Upper lobe of left lung (tissue), 6 donors: ENCODE measurements around the gene TEX22. TPM values are rescaled to one million over a fixed set of nuclear protein-coding genes. Genes with fewer than 3 reads are reported as not detected.

Experiments
- ATAC-seq, 2 donors: fragments of 200-7000 bp; cut with Tn5 transposase; one replicate each; pipeline ENCODE4 v1.9.1; 2022; ENCODE audit warnings: mild to moderate bottlenecking in 2 of 2, moderate library complexity in 2 of 2; ENCODE audit not compliant: low FRiP score in 2 of 2
- DNase-seq, 2 donors: peaks; one replicate each; pipeline ENCODE4 v3.0.0-alpha.2; 2019 to 2020
- H3K27ac ChIP-seq, 4 donors: fragments of 200-600 bp; sonication (generic); one replicate each; pipeline ENCODE4 v1.5.1; 2016 to 2019
- H3K27me3 ChIP-seq, 4 donors: fragments of 200-600 bp; sonication (generic); one replicate each; pipeline ENCODE4 v1.5.1; 2017 to 2019
- H3K36me3 ChIP-seq, 4 donors: fragments of 200-600 bp; sonication (generic); one replicate each; pipeline ENCODE4 v1.5.1; 2016 to 2019
- H3K4me1 ChIP-seq, 4 donors: fragments of 200-600 bp; sonication (generic); one replicate each; pipeline ENCODE4 v1.5.1; 2018 to 2019
- H3K4me3 ChIP-seq, 4 donors: fragments of 200-600 bp; sonication (generic); one replicate each; pipeline ENCODE4 v1.5.1; 2017 to 2019; ENCODE audit warnings: mild to moderate bottlenecking in 2 of 4, moderate library complexity in 1 of 4
- H3K9me3 ChIP-seq, 4 donors: fragments of 200-600 bp; sonication (generic); one replicate each; pipeline ENCODE4 v1.5.1; 2018 to 2019
- EP300 ChIP-seq, 4 donors: sonication (generic); formaldehyde crosslinking; IDR thresholded peaks; one replicate each; pipeline ENCODE4 v1.5.1; 2017; ENCODE audit warnings: antibody characterized with exemption in 4 of 4, control low read depth in 2 of 4
- POLR2A ChIP-seq, 4 donors: fragments of 450-650 bp; IDR thresholded peaks; one replicate each; pipeline ENCODE4 v1.5.1; 2016 to 2017; ENCODE audit warnings: antibody characterized with exemption in 4 of 4, mild to moderate bottlenecking in 2 of 4
- POLR2AphosphoS5 ChIP-seq, 2 donors: sonication (generic); formaldehyde crosslinking; IDR thresholded peaks; one replicate each; pipeline ENCODE4 v1.5.1; 2017; ENCODE audit warnings: antibody characterized with exemption in 2 of 2
- WGBS, 2 donors: methylation state at CpG; one replicate each; pipeline ENCODE4 v1.1.5; 2017 to 2018; 5-methylcytosine and 5-hydroxymethylcytosine counted together
- total RNA-seq, 6 donors: library from RNA; depleted of rRNA in 4 of 6; stranded (reverse); fragments of >200 nt in 4 of 6; gene quantifications; one replicate each; pipeline versions ENCODE4 v1.1.0 to v1.2.1, GENCODE V29; 2016 to 2021
- TF ChIP-seq, protein P1 (sequence below), 6 experiments: fragments of 450-650 bp in 4 of 6; fragments of 200-600 bp in 2 of 6; sonication (generic) in 2 of 6; IDR thresholded peaks; one replicate each; pipeline ENCODE4 v1.5.1; 2016 to 2019; ENCODE audit warnings: antibody characterized with exemption in 6 of 6
- donor health status: DM: no; HTN: no; CAD: no; lungs with moderate emphysema.
- donor health status: DM: no; HTN: yes; CAD: no; lungs with severe emphysema.

TEX22 gene
- total RNA-seq, 6 donors from 2014 or later: 1.2 to 2.1 (median 1.9) TPM; not detected in 3

DNA sequence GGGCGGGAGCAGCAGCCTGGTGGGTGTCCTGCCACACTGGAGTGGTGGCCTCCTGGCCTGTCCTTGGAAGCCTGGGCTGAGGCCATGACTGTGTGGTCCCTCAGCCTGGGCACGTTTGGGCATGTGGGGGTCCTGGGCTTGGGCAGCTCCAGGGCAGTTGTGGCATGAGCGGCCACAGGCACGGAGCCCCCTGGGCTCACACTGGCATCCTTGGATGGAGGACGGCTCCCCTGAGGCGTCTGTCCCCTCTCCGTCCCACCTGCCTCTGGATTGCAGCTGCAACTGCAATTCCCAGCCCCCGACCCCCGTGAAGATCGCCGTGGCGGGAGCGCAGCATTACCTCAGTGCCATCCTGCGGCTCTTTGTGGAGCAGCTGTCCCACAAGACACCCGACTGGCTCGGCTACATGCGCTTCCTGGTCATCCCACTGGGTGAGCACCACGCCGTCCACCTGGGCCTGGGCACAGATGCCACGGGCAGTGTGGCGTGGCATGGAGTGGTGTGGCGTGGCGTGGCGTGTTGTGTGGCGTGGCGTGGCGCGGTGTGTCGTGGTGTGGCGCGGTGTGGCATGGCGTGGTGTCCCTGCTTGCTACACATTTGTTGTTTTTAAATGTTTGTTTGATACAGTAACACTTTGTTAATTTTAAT is 15.1 kb upstream of the TEX22 start:
- H3K9me3 ChIP-seq: no peaks in the 10 kb centered on the region
- 96 to 98% methylated on average over 17 to 30 of the region's 32 CpGs for WGBS, 2 donors
- H3K4me1 ChIP-seq: no peaks in the 10 kb centered on the region
- H3K27me3 ChIP-seq: no peaks in the 10 kb centered on the region
- H3K4me3 ChIP-seq: no peak overlapping the region
- H3K27ac ChIP-seq: no peak overlapping the region
- ATAC-seq (no peak), DNase-seq (peak in 1 of 2 donors; percentile 83)
- TF ChIP-seq, protein P1, sequence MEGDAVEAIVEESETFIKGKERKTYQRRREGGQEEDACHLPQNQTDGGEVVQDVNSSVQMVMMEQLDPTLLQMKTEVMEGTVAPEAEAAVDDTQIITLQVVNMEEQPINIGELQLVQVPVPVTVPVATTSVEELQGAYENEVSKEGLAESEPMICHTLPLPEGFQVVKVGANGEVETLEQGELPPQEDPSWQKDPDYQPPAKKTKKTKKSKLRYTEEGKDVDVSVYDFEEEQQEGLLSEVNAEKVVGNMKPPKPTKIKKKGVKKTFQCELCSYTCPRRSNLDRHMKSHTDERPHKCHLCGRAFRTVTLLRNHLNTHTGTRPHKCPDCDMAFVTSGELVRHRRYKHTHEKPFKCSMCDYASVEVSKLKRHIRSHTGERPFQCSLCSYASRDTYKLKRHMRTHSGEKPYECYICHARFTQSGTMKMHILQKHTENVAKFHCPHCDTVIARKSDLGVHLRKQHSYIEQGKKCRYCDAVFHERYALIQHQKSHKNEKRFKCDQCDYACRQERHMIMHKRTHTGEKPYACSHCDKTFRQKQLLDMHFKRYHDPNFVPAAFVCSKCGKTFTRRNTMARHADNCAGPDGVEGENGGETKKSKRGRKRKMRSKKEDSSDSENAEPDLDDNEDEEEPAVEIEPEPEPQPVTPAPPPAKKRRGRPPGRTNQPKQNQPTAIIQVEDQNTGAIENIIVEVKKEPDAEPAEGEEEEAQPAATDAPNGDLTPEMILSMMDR (IDR thresholded peaks at IDR 0.05): no peak
- no peak for TF ChIP-seq POLR2A (IDR thresholded peaks at IDR 0.05)
- no peak for TF ChIP-seq POLR2AphosphoS5 (IDR thresholded peaks at IDR 0.05)
- no peak for TF ChIP-seq EP300 (IDR thresholded peaks at IDR 0.05)
- H3K36me3 ChIP-seq: peaks cover 6 to 79% (median 61%) of the 10 kb centered on the region in 4 donors

DNA sequence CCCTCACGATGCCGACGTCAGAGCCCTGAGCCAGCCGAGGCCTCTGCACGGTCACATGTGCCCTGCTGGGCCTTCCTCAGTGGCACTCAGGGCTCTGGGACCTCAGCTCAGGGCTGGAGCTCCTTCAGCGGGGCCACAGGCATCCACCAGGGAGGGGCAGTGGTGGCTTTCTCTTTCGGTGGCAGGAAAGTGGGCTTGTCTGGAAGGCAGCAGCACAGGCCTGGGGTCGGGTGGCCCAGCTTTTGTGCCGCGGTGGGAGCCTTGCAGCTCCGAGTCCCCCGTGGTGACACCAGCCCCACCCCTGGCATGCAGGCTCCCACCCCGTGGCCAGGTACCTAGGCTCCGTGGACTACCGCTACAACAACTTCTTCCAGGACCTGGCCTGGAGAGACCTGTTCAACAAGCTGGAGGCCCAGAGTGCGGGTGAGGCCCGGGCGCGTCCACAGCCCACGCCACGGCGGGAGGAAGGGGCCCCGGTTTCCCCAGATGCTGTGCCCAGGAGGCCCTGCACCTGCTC is 14.2 kb upstream of the TEX22 start:
- Histone ChIP-seq H3K36me3 (peaks cover 6 to 79% (median 61%) of the 10 kb centered on the region in 4 donors), H3K4me3 (no peak overlapping the region), H3K9me3 (no peaks in the 10 kb centered on the region), H3K27me3 (no peaks in the 10 kb centered on the region), H3K27ac (no peak overlapping the region), H3K4me1 (peaks cover 0 to 3% (median 1%) of the 10 kb centered on the region in 4 donors)
- TF ChIP-seq EP300 (IDR thresholded peaks at IDR 0.05) (no peak), POLR2AphosphoS5 (IDR thresholded peaks at IDR 0.05) (no peak), POLR2A (IDR thresholded peaks at IDR 0.05) (no peak)
- TF ChIP-seq, protein P1 (IDR thresholded peaks at IDR 0.05): no peak
- 97 to 99% methylated on average over 8 to 23 of the region's 23 CpGs for WGBS, 2 donors
- ATAC-seq: no peak
- peak in 1 of 2 donors; percentile 81 for DNase-seq

DNA sequence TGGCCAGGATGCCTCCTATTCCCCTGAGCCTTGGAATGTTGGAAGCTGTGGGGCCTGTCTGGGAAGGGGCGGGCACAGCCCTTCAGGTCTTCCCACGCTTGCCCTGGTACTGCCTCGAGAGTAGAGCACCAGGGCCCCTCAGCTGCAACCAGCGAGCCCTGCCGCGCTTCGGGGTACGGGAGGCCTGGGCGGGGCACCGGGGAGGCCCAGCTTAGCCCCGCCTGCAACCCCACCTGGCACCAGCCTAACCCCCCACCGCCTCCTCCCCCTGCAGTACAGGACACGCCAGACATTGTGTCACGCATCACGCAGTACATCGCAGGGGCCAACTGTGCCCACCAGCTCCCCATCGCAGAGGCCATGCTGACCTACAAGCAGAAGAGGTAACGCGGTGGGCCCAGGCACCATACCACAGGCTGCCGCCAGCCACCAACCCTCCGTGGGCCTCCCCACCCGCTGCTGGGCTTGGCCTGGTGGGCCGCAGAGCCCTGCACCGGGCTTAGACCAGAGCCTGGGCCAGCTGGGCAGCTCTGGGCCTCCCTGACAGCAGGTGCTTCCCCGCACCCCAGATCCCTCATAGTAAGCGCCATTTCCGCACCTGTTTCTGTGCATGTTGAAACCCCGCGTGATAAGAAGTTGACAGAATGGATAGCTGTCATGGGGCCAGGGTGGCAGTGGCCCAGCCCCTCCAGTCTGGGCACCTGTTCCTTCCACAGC is 13.6 kb upstream of the TEX22 start:
- TF ChIP-seq EP300 (IDR thresholded peaks at IDR 0.05) (no peak), POLR2A (IDR thresholded peaks at IDR 0.05) (no peak)
- TF ChIP-seq, protein P1 (IDR thresholded peaks at IDR 0.05): no peak
- H3K4me3 ChIP-seq: no peak overlapping the region
- DNase-seq: peak in 1 of 2 donors; percentile 70
- H3K27me3 ChIP-seq: no peaks in the 10 kb centered on the region
- H3K4me1 ChIP-seq: peaks cover 0 to 9% (median 3%) of the 10 kb centered on the region in 4 donors
- no peaks in the 10 kb centered on the region for H3K9me3 ChIP-seq
- H3K27ac ChIP-seq: no peak overlapping the region
- H3K36me3 ChIP-seq: peaks cover 6 to 74% (median 59%) of the 10 kb centered on the region in 4 donors
- ATAC-seq: no peak
- 96% methylated on average over 9 to 28 of the region's 29 CpGs for WGBS, 2 donors

DNA sequence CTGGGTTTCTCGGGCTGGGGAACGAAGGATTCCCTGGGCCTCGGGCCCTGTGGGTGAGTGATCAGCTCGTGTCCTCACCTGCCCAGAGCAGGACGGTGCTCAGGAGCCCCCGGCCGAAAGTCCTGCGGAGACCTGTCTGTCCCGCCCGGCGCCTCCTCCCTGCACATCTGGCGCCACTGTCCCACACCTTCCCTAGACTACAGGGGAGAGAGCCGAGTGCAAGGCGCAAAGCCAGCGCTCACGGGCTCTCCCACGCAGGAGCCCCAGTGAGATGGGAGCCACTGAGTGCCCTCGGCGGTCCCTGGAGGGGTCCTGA is 13.1 kb upstream of the TEX22 start:
- Histone ChIP-seq H3K27me3 (no peaks in the 10 kb centered on the region), H3K36me3 (peaks cover 6 to 68% (median 57%) of the 10 kb centered on the region in 4 donors), H3K4me1 (peaks cover 0 to 14% (median 6%) of the 10 kb centered on the region in 4 donors), H3K27ac (no peak overlapping the region), H3K9me3 (no peaks in the 10 kb centered on the region), H3K4me3 (no peak overlapping the region)
- ATAC-seq (no peak), DNase-seq (peak; percentile 18 to 78)
- WGBS, 2 donors: 96% methylated on average over 5 to 19 of the region's 19 CpGs
- TF ChIP-seq, protein P1 (IDR thresholded peaks at IDR 0.05): no peak
- TF ChIP-seq POLR2AphosphoS5 (IDR thresholded peaks at IDR 0.05) (no peak), EP300 (IDR thresholded peaks at IDR 0.05) (no peak), POLR2A (IDR thresholded peaks at IDR 0.05) (no peak)
